ENCODE measurements around the gene SIK2.

The SIK2 gene

DNA sequence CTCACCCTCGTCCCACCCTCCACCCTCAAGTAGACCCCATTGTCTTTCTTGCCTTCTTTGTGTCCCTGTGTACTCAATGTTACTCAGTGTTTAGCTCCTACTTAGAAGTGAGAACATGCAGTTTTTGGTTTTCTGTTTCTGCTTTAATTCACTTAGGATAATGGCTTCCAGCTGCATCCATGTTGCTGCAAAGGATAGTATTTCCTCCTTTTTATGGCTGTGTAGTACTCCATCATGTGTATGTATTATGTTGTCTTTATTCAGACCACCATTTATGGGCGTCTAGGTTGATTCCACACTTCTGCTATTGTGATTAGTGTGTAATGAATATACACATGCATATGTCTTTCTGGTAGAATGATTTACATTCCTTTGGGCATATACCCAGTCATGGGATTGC lies 73.6 kb downstream of the SIK2 start:
- no peak for DNase-seq (ENCODE audit: low read depth in 1 of 2, low spot score in 1 of 2)
- no peak overlapping the region for H3K27ac ChIP-seq (replicated peaks)
- H3K27me3 ChIP-seq (ENCODE audit: insufficient read depth, poor library complexity, severe bottlenecking) = no peaks in the 10 kb centered on the region
- H3K4me3 ChIP-seq (replicated peaks; ENCODE audit: insufficient read depth, low read length) = no peak overlapping the region
- TF ChIP-seq, protein P1, sequence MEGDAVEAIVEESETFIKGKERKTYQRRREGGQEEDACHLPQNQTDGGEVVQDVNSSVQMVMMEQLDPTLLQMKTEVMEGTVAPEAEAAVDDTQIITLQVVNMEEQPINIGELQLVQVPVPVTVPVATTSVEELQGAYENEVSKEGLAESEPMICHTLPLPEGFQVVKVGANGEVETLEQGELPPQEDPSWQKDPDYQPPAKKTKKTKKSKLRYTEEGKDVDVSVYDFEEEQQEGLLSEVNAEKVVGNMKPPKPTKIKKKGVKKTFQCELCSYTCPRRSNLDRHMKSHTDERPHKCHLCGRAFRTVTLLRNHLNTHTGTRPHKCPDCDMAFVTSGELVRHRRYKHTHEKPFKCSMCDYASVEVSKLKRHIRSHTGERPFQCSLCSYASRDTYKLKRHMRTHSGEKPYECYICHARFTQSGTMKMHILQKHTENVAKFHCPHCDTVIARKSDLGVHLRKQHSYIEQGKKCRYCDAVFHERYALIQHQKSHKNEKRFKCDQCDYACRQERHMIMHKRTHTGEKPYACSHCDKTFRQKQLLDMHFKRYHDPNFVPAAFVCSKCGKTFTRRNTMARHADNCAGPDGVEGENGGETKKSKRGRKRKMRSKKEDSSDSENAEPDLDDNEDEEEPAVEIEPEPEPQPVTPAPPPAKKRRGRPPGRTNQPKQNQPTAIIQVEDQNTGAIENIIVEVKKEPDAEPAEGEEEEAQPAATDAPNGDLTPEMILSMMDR (IDR thresholded peaks at IDR 0.05; ENCODE audit: insufficient read depth, low read length) = no peak
- TF ChIP-seq, protein P2, sequence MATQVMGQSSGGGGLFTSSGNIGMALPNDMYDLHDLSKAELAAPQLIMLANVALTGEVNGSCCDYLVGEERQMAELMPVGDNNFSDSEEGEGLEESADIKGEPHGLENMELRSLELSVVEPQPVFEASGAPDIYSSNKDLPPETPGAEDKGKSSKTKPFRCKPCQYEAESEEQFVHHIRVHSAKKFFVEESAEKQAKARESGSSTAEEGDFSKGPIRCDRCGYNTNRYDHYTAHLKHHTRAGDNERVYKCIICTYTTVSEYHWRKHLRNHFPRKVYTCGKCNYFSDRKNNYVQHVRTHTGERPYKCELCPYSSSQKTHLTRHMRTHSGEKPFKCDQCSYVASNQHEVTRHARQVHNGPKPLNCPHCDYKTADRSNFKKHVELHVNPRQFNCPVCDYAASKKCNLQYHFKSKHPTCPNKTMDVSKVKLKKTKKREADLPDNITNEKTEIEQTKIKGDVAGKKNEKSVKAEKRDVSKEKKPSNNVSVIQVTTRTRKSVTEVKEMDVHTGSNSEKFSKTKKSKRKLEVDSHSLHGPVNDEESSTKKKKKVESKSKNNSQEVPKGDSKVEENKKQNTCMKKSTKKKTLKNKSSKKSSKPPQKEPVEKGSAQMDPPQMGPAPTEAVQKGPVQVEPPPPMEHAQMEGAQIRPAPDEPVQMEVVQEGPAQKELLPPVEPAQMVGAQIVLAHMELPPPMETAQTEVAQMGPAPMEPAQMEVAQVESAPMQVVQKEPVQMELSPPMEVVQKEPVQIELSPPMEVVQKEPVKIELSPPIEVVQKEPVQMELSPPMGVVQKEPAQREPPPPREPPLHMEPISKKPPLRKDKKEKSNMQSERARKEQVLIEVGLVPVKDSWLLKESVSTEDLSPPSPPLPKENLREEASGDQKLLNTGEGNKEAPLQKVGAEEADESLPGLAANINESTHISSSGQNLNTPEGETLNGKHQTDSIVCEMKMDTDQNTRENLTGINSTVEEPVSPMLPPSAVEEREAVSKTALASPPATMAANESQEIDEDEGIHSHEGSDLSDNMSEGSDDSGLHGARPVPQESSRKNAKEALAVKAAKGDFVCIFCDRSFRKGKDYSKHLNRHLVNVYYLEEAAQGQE (IDR thresholded peaks at IDR 0.05; ENCODE audit: insufficient replicate concordance, low read depth) = no peak

DNA sequence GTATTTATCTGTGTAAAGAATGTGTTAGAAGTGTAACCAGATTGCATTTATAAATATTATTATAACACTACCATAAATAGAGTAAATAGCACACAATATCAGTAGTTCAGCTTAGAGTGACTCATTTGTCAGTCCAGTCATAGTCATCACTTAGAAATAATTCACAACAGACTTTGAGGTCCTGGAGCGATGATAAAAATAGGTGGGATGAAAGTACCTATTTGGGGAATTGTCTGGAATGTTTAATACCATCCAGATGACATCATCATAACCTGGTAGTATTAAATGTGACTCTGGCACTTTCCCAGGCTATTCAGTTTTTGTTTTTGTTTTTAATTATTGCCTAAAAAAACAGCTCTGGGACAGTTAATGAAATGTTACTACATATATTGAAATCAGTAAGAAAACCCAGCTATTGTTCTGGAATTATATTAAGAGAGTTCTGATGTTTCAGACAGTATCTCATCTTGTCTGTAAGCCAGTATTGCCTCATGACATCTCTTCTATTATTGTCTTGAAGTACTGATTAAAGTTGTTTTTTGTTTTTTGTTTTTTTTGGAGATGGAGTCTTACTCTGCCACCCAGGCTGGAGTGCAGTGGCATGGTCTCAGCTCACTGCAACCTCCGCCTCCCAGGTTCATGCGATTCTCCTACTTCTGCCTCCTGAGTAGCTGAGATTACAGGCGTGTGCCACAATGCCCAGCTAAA lies 74.8 kb downstream of the SIK2 start:
- TF ChIP-seq SPI1 (IDR thresholded peaks at IDR 0.05; ENCODE audit: borderline replicate concordance, low read depth) (no peak), GABPA (IDR thresholded peaks at IDR 0.05; ENCODE audit: low read depth) (no peak)
- Histone ChIP-seq H3K4me3 (replicated peaks; ENCODE audit: insufficient read depth, low read length) (no peak overlapping the region), H3K27ac (replicated peaks) (no peak overlapping the region), H3K27me3 (ENCODE audit: insufficient read depth, poor library complexity, severe bottlenecking) (no peaks in the 10 kb centered on the region)
- DNase-seq (ENCODE audit: low read depth in 1 of 2, low spot score in 1 of 2) = no peak

DNA sequence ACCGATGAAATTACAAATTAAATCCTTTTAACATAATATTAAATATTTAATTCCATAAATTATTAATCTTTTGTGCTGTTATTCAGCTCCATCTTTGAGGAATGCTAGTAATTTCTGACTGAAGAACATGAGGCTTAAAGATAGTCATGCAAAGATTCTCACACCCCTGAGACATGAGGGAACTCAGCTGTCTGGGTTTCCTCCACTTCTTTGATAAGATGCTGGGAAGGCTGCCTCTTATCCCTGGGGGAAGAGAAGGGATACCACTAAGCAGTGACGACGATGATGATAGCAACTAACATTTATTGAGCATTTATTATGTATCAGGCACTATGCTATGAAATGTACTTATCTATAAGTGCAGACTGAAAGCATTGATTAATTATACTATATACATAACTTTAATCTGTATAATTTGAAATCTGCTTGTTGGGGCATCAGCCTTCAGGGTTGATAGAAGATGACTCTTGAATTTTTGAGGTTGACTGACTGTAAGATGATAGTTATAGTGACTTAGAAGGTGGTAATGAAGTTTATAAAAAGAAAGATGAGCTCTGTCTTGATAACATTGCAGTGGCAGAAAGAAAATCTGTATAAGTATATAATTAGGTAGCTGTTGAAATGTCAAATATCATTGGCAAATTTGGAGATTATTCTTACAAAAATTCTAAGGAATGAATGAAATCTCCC lies 78.4 kb downstream of the SIK2 start:
- no peak for DNase-seq (ENCODE audit: low read depth in 1 of 2, low spot score in 1 of 2)
- H3K4me3 ChIP-seq (replicated peaks; ENCODE audit: insufficient read depth, low read length) = no peak overlapping the region
- H3K27ac ChIP-seq (replicated peaks) = no peak overlapping the region
- no peaks in the 10 kb centered on the region for H3K27me3 ChIP-seq (ENCODE audit: insufficient read depth, poor library complexity, severe bottlenecking)
- no peak for TF ChIP-seq SPI1 (IDR thresholded peaks at IDR 0.05; ENCODE audit: borderline replicate concordance, low read depth)
- TF ChIP-seq POLR2AphosphoS5 (IDR thresholded peaks at IDR 0.05; ENCODE audit: low read depth) = no peak
- TF ChIP-seq, protein P1 (IDR thresholded peaks at IDR 0.05; ENCODE audit: insufficient read depth, low read length) = no peak
- TF ChIP-seq GABPA (IDR thresholded peaks at IDR 0.05; ENCODE audit: low read depth) = no peak
- TF ChIP-seq, protein P2 (IDR thresholded peaks at IDR 0.05; ENCODE audit: insufficient replicate concordance, low read depth) = no peak

DNA sequence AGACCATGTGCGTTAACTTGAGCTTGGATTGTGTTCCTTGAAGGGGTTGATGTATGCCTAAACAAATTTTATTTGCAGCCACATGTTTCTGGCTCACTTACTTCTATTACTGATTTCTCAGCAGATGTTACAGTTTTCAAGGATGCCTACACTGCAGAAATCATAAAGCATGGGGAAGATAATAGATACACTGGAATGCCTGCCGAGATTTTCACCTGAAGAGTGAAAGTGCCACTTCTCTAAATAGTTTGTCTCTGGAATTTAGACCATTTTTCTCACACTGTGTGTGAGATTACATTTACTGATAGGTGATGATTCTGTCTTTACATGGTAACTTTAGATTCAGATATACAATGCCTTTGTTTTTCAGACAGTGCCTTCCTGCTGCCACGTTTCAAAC lies 81.6 kb downstream of the SIK2 start:
- DNase-seq (ENCODE audit: low read depth in 1 of 2, low spot score in 1 of 2) = no peak
- Histone ChIP-seq H3K4me3 (replicated peaks; ENCODE audit: insufficient read depth, low read length) (no peak overlapping the region), H3K27me3 (ENCODE audit: insufficient read depth, poor library complexity, severe bottlenecking) (no peaks in the 10 kb centered on the region), H3K27ac (replicated peaks) (no peak overlapping the region)
- TF ChIP-seq, protein P1 (IDR thresholded peaks at IDR 0.05; ENCODE audit: insufficient read depth, low read length) = no peak
- no peak for TF ChIP-seq SPI1 (IDR thresholded peaks at IDR 0.05; ENCODE audit: borderline replicate concordance, low read depth)
- TF ChIP-seq, protein P2 (IDR thresholded peaks at IDR 0.05; ENCODE audit: insufficient replicate concordance, low read depth) = no peak
